T47D (cell line): ENCODE measurements around the gene AAR2.

Source experiments
- DNase-seq, 2 experiments: peaks; one replicate each; pipeline versions ENCODE4 v3.0.0 to v3.0.0-alpha.2; 2011 to 2012; ENCODE audit warnings: low read depth in 1 of 2, low spot score in 1 of 2
- JUND ChIP-seq: IDR thresholded peaks from 2 replicates; pipeline ENCODE4 v1.6.1; 2012; ENCODE audit warnings: low read depth
- in situ Hi-C: cut with HindIII; loops from 2 replicates; pipeline ENCODE4 v1.10.0; 2016; ENCODE audit warnings: low sequenced_read_pairs, low pct_unique_long_range_greater_than_20kb

Gene AAR2

DNA sequence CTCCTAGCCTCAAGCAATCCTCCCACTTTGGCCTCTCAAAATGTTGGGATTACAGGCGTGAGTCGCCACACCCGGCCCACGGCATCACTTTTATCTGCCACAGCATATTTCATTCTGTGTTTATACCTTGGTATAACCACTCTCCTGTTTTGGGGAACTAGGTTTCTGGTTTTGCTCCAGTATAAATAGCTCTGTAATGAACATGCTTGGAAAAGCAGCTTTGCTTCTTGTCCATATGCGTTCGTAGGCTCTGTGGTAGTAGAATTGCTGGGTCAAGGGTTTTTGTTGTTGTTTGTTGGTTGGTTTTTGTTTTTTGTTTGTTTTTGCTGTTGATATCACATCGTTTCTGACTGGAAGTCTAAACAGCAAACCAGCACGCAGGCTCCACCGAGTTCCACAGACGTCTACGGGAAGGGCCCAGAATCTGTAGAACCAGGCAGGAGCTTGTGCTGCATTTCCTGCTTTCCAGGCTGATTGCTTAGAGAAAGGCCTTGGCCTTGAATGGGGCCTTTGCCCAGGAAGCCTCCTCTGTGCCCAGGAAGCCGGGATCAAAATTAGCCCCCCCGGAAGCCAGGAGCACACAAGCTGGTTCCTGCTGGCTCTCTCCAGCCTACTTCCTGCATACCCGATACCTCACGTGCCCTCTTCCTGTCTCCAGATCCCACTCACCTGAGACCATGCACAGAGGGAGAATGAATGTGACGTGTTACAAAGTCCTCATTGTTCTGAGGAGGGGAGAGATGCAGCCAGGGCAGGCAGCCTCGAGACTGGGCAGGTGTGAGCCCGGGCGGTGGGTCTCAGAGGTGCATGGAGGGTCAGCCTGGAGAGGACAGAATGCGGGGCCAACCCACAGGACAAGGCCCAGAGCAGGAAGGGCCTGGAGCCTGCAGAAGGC, 34.7 kb downstream of the AAR2 start:
- no peak for DNase-seq
- in situ Hi-C loops: no loop called here

GRCh38 chr20:36271639-36272546, 35.6 kb downstream of the AAR2 start:
- in situ Hi-C loops: no loop called here
- TF ChIP-seq JUND: no peak
- DNase-seq: no peak

More for the DNA sequence above, 34.7 kb downstream of the AAR2 start:
- no peak for TF ChIP-seq JUND

DNA sequence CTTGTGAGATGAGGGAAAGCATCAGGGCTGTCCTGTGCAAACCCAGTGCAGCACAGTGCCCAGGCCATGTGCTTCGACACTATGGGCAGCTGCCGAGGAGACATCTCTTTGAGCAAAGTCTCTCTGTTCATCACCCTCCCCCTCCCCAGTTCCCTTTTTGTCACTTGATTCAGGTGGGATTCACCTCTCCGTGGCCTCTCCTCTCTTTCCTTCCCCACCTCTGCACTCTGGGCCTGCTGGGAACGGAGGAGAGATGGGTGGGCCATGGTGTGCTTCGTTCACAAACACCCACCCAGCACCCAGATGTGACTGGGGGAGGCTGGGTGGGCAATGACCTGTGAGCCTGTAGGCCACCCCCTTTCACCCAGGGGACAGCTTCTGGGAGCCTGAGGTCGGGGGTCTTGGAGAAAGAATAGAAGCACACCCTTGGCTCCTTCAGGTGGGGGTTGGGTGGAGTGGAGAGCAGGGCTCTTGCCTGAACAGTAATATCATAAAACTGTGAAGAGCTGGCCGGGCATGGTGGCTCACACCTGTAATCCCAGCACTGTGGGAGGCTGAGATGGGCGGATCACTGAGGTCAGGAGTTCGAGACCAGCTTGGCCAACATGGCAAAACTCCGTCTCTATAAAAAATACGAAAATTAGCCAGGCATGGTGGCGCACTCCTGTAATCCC, 36.4 kb downstream of the AAR2 start:
- DNase-seq: no peak
- in situ Hi-C loops: no loop called here
- TF ChIP-seq JUND: no peak

GRCh38 chr20:36273414-36274180, 37.3 kb downstream of the AAR2 start:
- in situ Hi-C loops: no loop called here
- peak; percentile 45 to 68 for DNase-seq
- TF ChIP-seq JUND: no peak

GRCh38 chr20:36274181-36274841, 38.0 kb downstream of the AAR2 start:
- no peak for TF ChIP-seq JUND
- in situ Hi-C loops: no loop called here
- DNase-seq: no peak

- in situ Hi-C loops: no loop called here
- DNase-seq: no peak
- no peak for TF ChIP-seq JUND
Observed at GRCh38 chr20:36275011-36275410, 38.7 kb downstream of the AAR2 start.

GRCh38 chr20:36275441-36276189, 39.3 kb downstream of the AAR2 start:
- DNase-seq: no peak
- no peak for TF ChIP-seq JUND
- in situ Hi-C loops: no loop called here

DNA sequence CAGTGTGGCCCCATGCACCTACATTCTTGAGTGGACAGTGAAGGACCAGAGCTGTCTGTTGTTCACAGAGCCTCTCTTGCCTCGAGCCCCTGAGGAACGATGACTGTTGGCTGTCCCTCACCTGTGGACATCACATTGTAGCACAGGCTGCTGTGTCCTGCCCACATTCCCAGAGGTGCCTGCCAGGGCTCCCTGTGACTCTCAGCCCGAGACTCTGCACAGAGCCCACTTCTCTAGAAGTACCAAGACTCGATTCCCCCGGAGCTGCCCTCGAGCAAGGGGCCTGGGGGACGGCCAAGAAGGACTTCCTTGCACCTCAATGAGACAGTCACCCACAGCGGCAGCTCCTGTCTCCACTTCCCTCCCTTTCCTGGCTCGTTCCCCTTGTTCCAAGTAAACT, 41.3 kb downstream of the AAR2 start:
- in situ Hi-C loops: no loop called here
- no peak for DNase-seq
- no peak for TF ChIP-seq JUND

DNA sequence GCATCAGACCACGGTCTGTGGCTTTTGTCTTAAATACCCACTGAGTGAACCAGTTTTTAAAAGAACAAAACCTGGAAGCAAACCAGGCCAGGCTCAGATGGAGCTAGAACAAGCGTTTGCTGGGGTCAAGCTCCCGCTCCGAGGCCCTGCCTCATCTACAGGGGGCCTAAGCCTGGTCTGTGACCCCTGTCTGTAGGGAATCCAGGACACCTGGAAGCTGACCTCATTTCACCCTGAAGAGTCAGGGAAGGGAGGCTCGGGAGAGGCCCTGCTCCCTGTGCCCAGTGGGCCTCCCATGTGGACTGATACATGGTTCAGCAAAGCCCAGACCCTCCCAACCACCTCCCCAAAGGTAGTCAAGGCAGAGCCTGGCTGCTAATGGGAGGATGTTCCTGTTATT, 43.1 kb downstream of the AAR2 start:
- TF ChIP-seq JUND: no peak
- in situ Hi-C loops: no loop called here
- DNase-seq: no peak

DNA sequence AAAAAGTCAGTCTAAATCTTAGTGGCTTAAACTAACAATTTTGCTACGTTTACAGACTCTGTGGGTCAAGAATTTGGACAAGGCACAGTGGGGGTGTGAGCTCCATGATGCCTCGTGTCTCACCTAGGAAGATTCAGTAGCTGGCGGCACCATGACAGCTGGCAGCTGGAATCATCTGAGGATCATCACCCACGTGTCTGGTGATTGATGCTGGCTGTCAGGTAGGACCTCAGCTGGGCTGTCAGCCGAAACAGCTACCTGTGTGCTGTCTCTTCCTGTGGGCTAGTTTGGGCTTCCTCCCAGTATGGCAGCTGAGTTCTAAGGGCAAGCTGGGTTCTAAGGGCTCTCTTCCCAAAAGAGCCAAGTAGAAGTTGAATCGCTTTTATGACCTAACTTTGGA, 43.5 kb downstream of the AAR2 start:
- no peak for TF ChIP-seq JUND
- no peak for DNase-seq
- in situ Hi-C loops: no loop called here

DNA sequence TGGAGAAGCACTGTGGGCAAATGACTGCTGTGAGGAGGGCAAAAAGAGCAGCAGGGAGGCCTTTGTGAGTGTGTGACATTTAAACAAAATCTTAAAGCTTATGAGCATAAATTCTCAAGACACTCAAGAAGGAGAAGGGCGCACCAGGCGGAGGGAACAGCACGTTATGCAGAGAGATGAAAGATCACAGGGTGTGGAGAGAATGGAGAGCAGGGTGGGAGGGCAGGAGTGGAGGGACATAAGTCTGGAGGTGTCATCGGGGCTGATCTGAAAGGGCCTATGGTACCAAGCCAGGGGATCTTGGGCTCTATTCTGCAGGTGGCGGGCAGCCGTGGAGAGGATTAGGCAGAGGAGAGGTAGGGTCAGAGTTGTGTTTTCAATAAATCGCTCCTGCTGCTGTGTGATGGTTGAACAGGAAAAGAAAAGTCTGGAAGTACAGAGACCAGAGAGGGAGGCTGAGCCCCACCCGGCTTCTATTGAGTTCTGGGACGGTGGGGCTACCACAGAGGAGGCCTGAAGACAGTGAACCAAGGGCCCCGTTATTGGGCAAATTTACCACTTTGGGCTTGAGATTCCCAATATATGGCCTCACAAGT, 45.6 kb downstream of the AAR2 start:
- in situ Hi-C loops: no loop called here
- no peak for TF ChIP-seq JUND
- no peak for DNase-seq
